K562 (cell line): ENCODE results near the gene ITGA7. TPM values are rescaled to one million over a fixed set of nuclear protein-coding genes. Genes with fewer than 3 reads are reported as not detected.
A peak's percentile ranks its signal among the peaks of the same experiment; 100 is the strongest.

Source experiments
- ATAC-seq: fragments of 200-7000 bp; cut with Tn5 transposase; 3 replicates; pipeline ENCODE4 v1.9.1; 2020; ENCODE audit warnings: moderate library complexity
- BruUV-seq: library from RNA; stranded (reverse); fragments of 400-500 nt; replicated peaks from 2 replicates; lab custom pipeline; 2021; lab: Mats Ljungman, UMichigan
- CTCF ChIA-PET: fragments of 300-600 bp; formaldehyde crosslinking; extraction: SDS; loops from one replicate; lab custom pipeline; 2021; ENCODE audit warnings: low intra/inter-chr PET ratio; lab: Yijun Ruan, JAX
- POLR2A ChIA-PET: fragments of 300-600, 350-650 bp; sonication (Branson Sonifier 250); formaldehyde crosslinking; extraction: SDS; loops from one replicate; lab custom pipeline; 2021; ENCODE audit warnings: antibody characterized with exemption, inconsistent platforms; lab: Yijun Ruan, JAX
- DNase-seq, 4 experiments: peaks; one replicate each; pipeline versions ENCODE4 v3.0.0 to v3.0.0-alpha.2; 2011 to 2018; ENCODE audit warnings: low spot score in 3 of 4, mixed read lengths in 3 of 4; ENCODE audit errors: extremely low read depth in 1 of 4
- FAIRE-seq: peaks from 2 replicates; lab custom pipeline; 2011; peaks lifted over from hg19 to GRCh38; lab: Jason Lieb, UNC
- H2AFZ ChIP-seq: 2 replicates; pipeline ENCODE4 v1.6.0; 2011; ENCODE audit warnings: low read depth, low read length, control low read depth, inconsistent platforms
- H3K27ac ChIP-seq: fragments of 200-600 bp; 3 replicates; pipeline ENCODE4 v1.8.0; 2011; ENCODE audit warnings: low read depth, mild to moderate bottlenecking, control low read depth, inconsistent platforms, low read length, moderate library complexity, mixed read lengths; ENCODE audit errors: extremely low read depth
- H3K27me3 ChIP-seq, 2 experiments: fragments of 300-600 bp in 1 of 2; 2 replicates in 1 of 2; 3 replicates in 1 of 2; pipeline versions ENCODE4 v1.6.0 to v1.8.0; 2011; ENCODE audit warnings: inconsistent platforms in 2 of 2, low read length in 2 of 2, mild to moderate bottlenecking in 1 of 2, mixed read lengths in 1 of 2, moderate library complexity in 1 of 2; ENCODE audit not compliant: control insufficient read depth in 2 of 2, insufficient read depth in 2 of 2
- H3K36me3 ChIP-seq: fragments of 300-600 bp; 3 replicates; pipeline ENCODE4 v1.8.0; 2011; ENCODE audit warnings: mild to moderate bottlenecking, low read length, inconsistent platforms; ENCODE audit not compliant: control insufficient read depth, insufficient read depth
- H3K4me1 ChIP-seq, 2 experiments: fragments of 200-600 bp in 1 of 2; replicated peaks in 1 of 2; 2 replicates in 1 of 2; 3 replicates in 1 of 2; pipeline versions ENCODE4 v1.5.1 to v1.8.0; 2011; ENCODE audit warnings: inconsistent platforms in 2 of 2, low read length in 2 of 2, mild to moderate bottlenecking in 1 of 2, mixed read lengths in 1 of 2, moderate library complexity in 1 of 2; ENCODE audit not compliant: control insufficient read depth in 2 of 2, insufficient read depth in 2 of 2
- H3K4me2 ChIP-seq: 2 replicates; pipeline ENCODE4 v1.6.1; 2011; ENCODE audit warnings: low read length, control low read depth, inconsistent platforms, mixed read lengths; ENCODE audit not compliant: insufficient read depth
- H3K4me3 ChIP-seq: fragments of 200-600 bp; sonication (generic), shearing (Covaris generic); 2 replicates; pipeline ENCODE4 v1.5.1; 2016; ENCODE audit warnings: control low read depth, inconsistent platforms
- H3K79me2 ChIP-seq: fragments of 200-600 bp; 3 replicates; pipeline ENCODE4 v1.8.0; 2011; ENCODE audit warnings: low read length, inconsistent platforms; ENCODE audit not compliant: control insufficient read depth, insufficient read depth
- H3K9ac ChIP-seq, 2 experiments: 2 replicates each; pipeline versions ENCODE4 v1.6.0 to v1.6.1; 2011; ENCODE audit warnings: low read depth in 2 of 2, low read length in 2 of 2, control low read depth in 1 of 2, inconsistent platforms in 1 of 2, mild to moderate bottlenecking in 1 of 2, mixed read lengths in 1 of 2; ENCODE audit not compliant: insufficient read depth in 1 of 2
- H3K9me1 ChIP-seq: one replicate; pipeline ENCODE4 v1.6.0; 2011; ENCODE audit warnings: inconsistent platforms, mild to moderate bottlenecking, low read length, moderate library complexity; ENCODE audit not compliant: control insufficient read depth, insufficient read depth
- H3K9me3 ChIP-seq: replicated peaks from 2 replicates; pipeline ENCODE4 v1.5.1; 2011; ENCODE audit warnings: low read depth, low read length, inconsistent platforms; ENCODE audit not compliant: control insufficient read depth, insufficient read depth
- H4K20me1 ChIP-seq: replicated peaks from 2 replicates; pipeline ENCODE4 v1.6.1; 2011; ENCODE audit warnings: low read length, inconsistent platforms, mixed read lengths; ENCODE audit not compliant: control insufficient read depth, insufficient read depth
- CHAMP1 ChIP-seq: fragments of 450-650 bp; IDR thresholded peaks from 2 replicates; pipeline ENCODE4 v1.6.1; 2016; ENCODE audit warnings: mild to moderate bottlenecking
- COPS2 ChIP-seq: fragments of 450-650 bp; conservative IDR thresholded peaks from 2 replicates; pipeline ENCODE4 v1.6.1; 2016; ENCODE audit warnings: mild to moderate bottlenecking, moderate library complexity
- CTCF ChIP-seq, 3 experiments: IDR thresholded peaks in 2 of 3; conservative IDR thresholded peaks in 1 of 3; 2 replicates each; pipeline ENCODE4 v1.5.1; 2011 to 2012; ENCODE audit warnings: low read length in 3 of 3, mild to moderate bottlenecking in 3 of 3, control low read depth in 2 of 3, improper control_type of control experiment in 1 of 3, inconsistent platforms in 1 of 3, low read depth in 1 of 3, mixed read lengths in 1 of 3, moderate library complexity in 1 of 3; ENCODE audit not compliant: insufficient read depth in 2 of 3
- JUND ChIP-seq, 2 experiments: IDR thresholded peaks; 2 replicates in 1 of 2; 3 replicates in 1 of 2; pipeline ENCODE4 v1.6.1; 2011; ENCODE audit warnings: borderline replicate concordance in 2 of 2, low read depth in 2 of 2, low read length in 2 of 2, improper control_type of control experiment in 1 of 2, missing biosample characterization in 1 of 2, missing genetic modification characterization in 1 of 2, missing genetic modification reagents in 1 of 2
- KLF10 ChIP-seq: fragments of 250-450 bp; sonication (Bioruptor Pico); IDR thresholded peaks from 2 replicates; pipeline ENCODE4 v1.6.1; 2021; ENCODE audit warnings: matching md5 sums
- MAZ ChIP-seq, 2 experiments: fragments of 450-650 bp in 1 of 2; sonication (generic) in 1 of 2; formaldehyde crosslinking; IDR thresholded peaks in 1 of 2; conservative IDR thresholded peaks in 1 of 2; 2 replicates each; pipeline versions ENCODE4 v1.4.0 to v1.5.0; 2020; ENCODE audit warnings: mild to moderate bottlenecking in 1 of 2, missing genetic modification reagents in 1 of 2
- RAD21 ChIP-seq, 2 experiments: fragments of 250-450 bp in 1 of 2; fragments of 450-650 bp in 1 of 2; sonication (Bioruptor Pico) in 1 of 2; formaldehyde crosslinking in 1 of 2; IDR thresholded peaks in 1 of 2; conservative IDR thresholded peaks in 1 of 2; 2 replicates each; pipeline versions ENCODE4 v1.4.0 to v1.8.0; 2020 to 2022; ENCODE audit warnings: mild to moderate bottlenecking in 2 of 2, moderate library complexity in 1 of 2
- RB1 ChIP-seq: fragments of 450-650 bp; IDR thresholded peaks from 2 replicates; pipeline ENCODE4 v1.6.1; 2017; ENCODE audit warnings: low read depth, mild to moderate bottlenecking
- TBL1XR1 ChIP-seq, 2 experiments: IDR thresholded peaks; 2 replicates each; pipeline ENCODE4 v1.6.1; 2012; ENCODE audit warnings: improper control_type of control experiment in 2 of 2, low read length in 2 of 2, mild to moderate bottlenecking in 1 of 2
- TFAP4 ChIP-seq: sonication (generic); formaldehyde crosslinking; IDR thresholded peaks from 2 replicates; pipeline ENCODE4 v1.8.0; 2022; ENCODE audit warnings: missing genetic modification reagents, mild to moderate bottlenecking, moderate library complexity, borderline replicate concordance
- ZKSCAN1 ChIP-seq: fragments of 150-350 bp; IDR thresholded peaks from 2 replicates; pipeline ENCODE4 v1.6.1; 2016; ENCODE audit warnings: low read depth, low read length
- ZNF740 ChIP-seq, 3 experiments: fragments of 200-800 bp in 1 of 3; sonication (Bioruptor generic) in 1 of 3; sonication (generic) in 1 of 3; formaldehyde crosslinking in 1 of 3; IDR thresholded peaks; 2 replicates each; pipeline versions ENCODE4 v1.6.1 to v1.8.0; 2016 to 2022; ENCODE audit warnings: mild to moderate bottlenecking in 2 of 3, missing compliant biosample characterization in 2 of 3, missing genetic modification characterization in 2 of 3, missing genetic modification reagents in 1 of 3
- WGBS: fragments of 100-300 bp; shearing (Covaris generic); methylation state at CpG from one replicate; pipeline ENCODE4 v1.1.6; 2016; ENCODE audit warnings: low coverage, mixed read lengths; ENCODE audit not compliant: insufficient coverage; ENCODE audit errors: missing lambda C conversion rate; 5-methylcytosine and 5-hydroxymethylcytosine counted together
- in situ Hi-C: fragments of 300-500 bp; cut with MboI; formaldehyde crosslinking; loops from 4 replicates; pipeline ENCODE4 v1.15.0; 2018; ENCODE audit warnings: inconsistent platforms, mixed read lengths
- intact Hi-C: fragments of 100-400 bp; cut with micrococcal nuclease; formaldehyde crosslinking; loops from 2 replicates; pipeline ENCODE4 v1.14.2; 2022
- polyA plus RNA-seq, 8 experiments: library from polyadenylated mRNA; depleted of rRNA in 4 of 8; stranded (reverse) in 5 of 8; unstranded in 3 of 8; fragments of >200 nt; fragmentation: Nextera tagmentation in 2 of 8; fragmentation: Illumina TruSeq in 1 of 8; extraction: Ambion mirVana in 2 of 8; extraction: Trizol in 1 of 8; gene quantifications; 2 replicates each; pipeline versions ENCODE4 v1.2.1 to v1.2.3, GENCODE V29; 2011 to 2014; ENCODE audit warnings: inconsistent platforms in 1 of 8, missing spikeins in 1 of 8
- total RNA-seq, 7 experiments: library from RNA; depleted of rRNA in 6 of 7; stranded (reverse); fragments of >200 nt in 6 of 7; fragmentation: Illumina TruSeq in 2 of 7; extraction: Trizol in 2 of 7; gene quantifications; 2 replicates each; pipeline versions ENCODE4 v1.2.1 to v1.2.3, GENCODE V29; 2011 to 2021; ENCODE audit warnings: low replicate concordance in 1 of 7

ITGA7 gene
- total and polyA plus RNA-seq, 9 of the 15 experiments (the other 6 are each of a cell fraction or from before 2014, with no cell fraction given), result 0.11 to 2.3 (median 0.56) TPM; not detected in 1

- Histone ChIP-seq H3K9me1 (peaks cover 5% of the 10 kb centered on the region), H3K4me1 (peaks cover 6 to 18% of the 10 kb centered on the region in 2 experiments; a peak in 4 of 5 replicates), H3K27me3 (peaks cover 19 to 29% of the 10 kb centered on the region in 2 experiments), H3K79me2 (no peaks in the 10 kb centered on the region), H2AFZ (no peak overlapping the region), H3K36me3 (no peaks in the 10 kb centered on the region), H4K20me1 (no peaks in the 10 kb centered on the region), H3K27ac (no peak overlapping the region), H3K4me3 (no peak overlapping the region), H3K4me2 (no peak overlapping the region), H3K9me3 (no peaks in the 10 kb centered on the region), H3K9ac (no peak overlapping the region)
- DNase-seq (peak; percentile 62 to 79 (median 74)), FAIRE-seq (peak; percentile 63), ATAC-seq (peak; percentile 87)
- ChIA-PET POLR2A (interaction anchor here (0.6 to 1.9 kb wide), 6 partner anchors 9 to 1054 kb away, joined by 3 to 9 read pairs (median 3); partner anchors contain the start of gene BLOC1S1), CTCF (interaction anchor here (0.6 kb wide), 2 partner anchors 91 to 1486 kb away, joined by 3 read pairs; no protein-coding TSS in a partner anchor)
- intact Hi-C loops (loop anchor here (2.0 kb wide), 1 partner anchor 25 kb away; a partner anchor contains a TSS), in situ Hi-C loops (no loop called here)
- BruUV-seq, result no TSS peak
- WGBS, result 0% methylated on average over 5 of the region's 5 CpGs
- TF ChIP-seq CHAMP1, result no peak
- no peak for TF ChIP-seq TBL1XR1 (IDR thresholded peaks at IDR 0.05; ENCODE audit: low read length in 2 of 2)
- TF ChIP-seq TFAP4 (CRISPR knock-in tag), result peak; percentile 40; the same call in 1 of the 2 replicates
- no peak for TF ChIP-seq COPS2
- peak; percentile 73 to 84; a peak in 3 of 4 replicates for TF ChIP-seq MAZ (CRISPR knock-in tag; conservative IDR thresholded peaks at IDR 0.05 in 1 of 2, IDR thresholded peaks at IDR 0.05 in 1 of 2)
- no peak for TF ChIP-seq KLF10 (CRISPR knock-in tag)
- peak; percentile 72 to 91 (median 81) for TF ChIP-seq CTCF (IDR thresholded peaks at IDR 0.05 in 2 of 3, conservative IDR thresholded peaks at IDR 0.05 in 1 of 3; ENCODE audit: insufficient read depth in 2 of 3, low read depth in 1 of 3, low read length in 3 of 3)
- peak; percentile 22 to 51; a peak in 2 of 4 replicates for TF ChIP-seq RAD21 (CRISPR knock-in tag; conservative IDR thresholded peaks at IDR 0.05 in 1 of 2, IDR thresholded peaks at IDR 0.05 in 1 of 2)
- TF ChIP-seq RB1, result 0 out of 2 replicates have a peak, but pooled peaks have one; percentile 13
- TF ChIP-seq ZKSCAN1, result no peak
- 0 out of 2 replicates have a peak, but pooled peaks have one; percentile 3 for TF ChIP-seq JUND (IDR thresholded peaks at IDR 0.05; ENCODE audit: borderline replicate concordance, low read depth, low read length)
- TF ChIP-seq JUND (tag; IDR thresholded peaks at IDR 0.05; ENCODE audit: borderline replicate concordance, low read depth, low read length), result no peak
- 0 out of 2 replicates have a peak, but pooled peaks have one; percentile 47 for TF ChIP-seq ZNF740 (CRISPR knock-in tag; IDR thresholded peaks at IDR 0.05)
- TF ChIP-seq ZNF740 (tag; IDR thresholded peaks at IDR 0.05), result no peak
These were observed 1.8 kb downstream of the ITGA7 start for GRCh38 chr12:55705782-55706402.
